ENCODE measurements around the gene DGCR2. TPM values are rescaled to one million over a fixed set of nuclear protein-coding genes. Genes with fewer than 3 reads are reported as not detected.
A peak's percentile ranks its signal among the peaks of the same experiment; 100 is the strongest.

Gene DGCR2
- total RNA-seq, 2 experiments from 2014 or later: 31.9 to 35.5 TPM

GRCh38 chr22:19038164-19038546, 84.1 kb downstream of the DGCR2 start:
- H3K36me3 ChIP-seq (ENCODE audit: insufficient read depth, low read length): peaks cover 49% of the 10 kb centered on the region
- peaks cover 50% of the 10 kb centered on the region for H3K36me3 Mint-ChIP-seq (ENCODE audit: low read depth)

GRCh38 chr22:19037282-19038163, 84.7 kb downstream of the DGCR2 start:
- Histone ChIP-seq H3K4me3 (ENCODE audit: low read length) (no peak overlapping the region), H3K4me1 (ENCODE audit: insufficient read depth, low read length) (no peaks in the 10 kb centered on the region), H3K36me3 (ENCODE audit: insufficient read depth, low read length) (peaks cover 43% of the 10 kb centered on the region), H3K27ac (ENCODE audit: low read depth in 1 of 2, low read length in 2 of 2) (no peak overlapping the region), H3K9me3 (ENCODE audit: control insufficient read depth in 1 of 2, insufficient read depth in 1 of 2, low read length in 2 of 2) (no peaks in the 10 kb centered on the region), H3K27me3 (ENCODE audit: control insufficient read depth in 1 of 2, insufficient read depth in 2 of 2, low read length in 2 of 2) (no peaks in the 10 kb centered on the region)
- no peak for ATAC-seq (ENCODE audit: poor library complexity)
- Mint-ChIP-seq H3K9me3 (no peaks in the 10 kb centered on the region), H3K4me3 (no peak overlapping the region), H3K27me3 (no peaks in the 10 kb centered on the region), H3K27ac (no peak overlapping the region), H3K36me3 (ENCODE audit: low read depth) (peaks cover 46% of the 10 kb centered on the region), H3K4me1 (ENCODE audit: low read depth) (no peaks in the 10 kb centered on the region)
- ChIA-PET POLR2A (no interaction called here), CTCF (interaction anchor here (0.6 kb wide), 1 partner anchor 12 kb away, joined by 4 read pairs; no protein-coding TSS in a partner anchor)
- intact Hi-C loops (cut with DNase I, micrococcal nuclease): no loop called here
- DNase-seq: peak in 2 of 14 experiments; percentile 2 to 24
- TF ChIP-seq CTCF (IDR thresholded peaks at IDR 0.05): no peak

More at GRCh38 chr22:19038164-19038546, 84.1 kb downstream of the DGCR2 start:
- intact Hi-C loops (cut with DNase I, micrococcal nuclease): no loop called here
- ChIA-PET POLR2A (no interaction called here), CTCF (interaction anchor here (0.6 kb wide), 1 partner anchor 12 kb away, joined by 4 read pairs; no protein-coding TSS in a partner anchor)
- Histone ChIP-seq H3K27me3 (ENCODE audit: control insufficient read depth in 1 of 2, insufficient read depth in 2 of 2, low read length in 2 of 2) (no peaks in the 10 kb centered on the region), H3K4me1 (ENCODE audit: insufficient read depth, low read length) (no peaks in the 10 kb centered on the region), H3K4me3 (ENCODE audit: low read length) (no peak overlapping the region), H3K9me3 (ENCODE audit: control insufficient read depth in 1 of 2, insufficient read depth in 1 of 2, low read length in 2 of 2) (no peaks in the 10 kb centered on the region), H3K27ac (ENCODE audit: low read depth in 1 of 2, low read length in 2 of 2) (no peak overlapping the region)
- Mint-ChIP-seq H3K9me3 (no peaks in the 10 kb centered on the region), H3K27ac (no peak overlapping the region), H3K27me3 (no peaks in the 10 kb centered on the region), H3K4me1 (ENCODE audit: low read depth) (no peaks in the 10 kb centered on the region), H3K4me3 (no peak overlapping the region)
- TF ChIP-seq CTCF (IDR thresholded peaks at IDR 0.05): no peak
- DNase-seq: peak in 1 of 14 experiments; percentile 7
- ATAC-seq (ENCODE audit: poor library complexity): no peak

- Histone ChIP-seq H3K36me3 (ENCODE audit: insufficient read depth, low read length) (peaks cover 35% of the 10 kb centered on the region), H3K4me3 (ENCODE audit: low read length) (no peak overlapping the region), H3K4me1 (ENCODE audit: insufficient read depth, low read length) (no peaks in the 10 kb centered on the region), H3K9me3 (ENCODE audit: control insufficient read depth in 1 of 2, insufficient read depth in 1 of 2, low read length in 2 of 2) (no peaks in the 10 kb centered on the region), H3K27ac (ENCODE audit: low read depth in 1 of 2, low read length in 2 of 2) (no peak overlapping the region), H3K27me3 (ENCODE audit: control insufficient read depth in 1 of 2, insufficient read depth in 2 of 2, low read length in 2 of 2) (no peaks in the 10 kb centered on the region)
- POLR2A ChIA-PET: no interaction called here
- DNase-seq: peak in 1 of 14 experiments; percentile 30
- H3K9me3 Mint-ChIP-seq: no peaks in the 10 kb centered on the region
- no peaks in the 10 kb centered on the region for H3K27me3 Mint-ChIP-seq
- H3K36me3 Mint-ChIP-seq (ENCODE audit: low read depth): peaks cover 38% of the 10 kb centered on the region
- TF ChIP-seq CTCF (IDR thresholded peaks at IDR 0.05): no peak
- no peaks in the 10 kb centered on the region for H3K4me1 Mint-ChIP-seq (ENCODE audit: low read depth)
- H3K27ac Mint-ChIP-seq: no peak overlapping the region
- CTCF ChIA-PET: no interaction called here
- intact Hi-C loops (cut with DNase I, micrococcal nuclease): no loop called here
- ATAC-seq (ENCODE audit: poor library complexity): no peak
- H3K4me3 Mint-ChIP-seq: no peak overlapping the region
Measured at GRCh38 chr22:19036523-19037273, 85.5 kb downstream of the DGCR2 start.
